Peyer's patch (tissue), 4 donors: ENCODE data around the gene RNF44. TPM values are rescaled to one million over a fixed set of nuclear protein-coding genes. Genes with fewer than 3 reads are reported as not detected.
"Not testable (repeated sequence)": the region's sequence is repeated elsewhere in the genome, so short reads cannot be mapped to it uniquely, and the experiment has no call there.

Experiments
- DNase-seq, 3 donors: peaks; one replicate each; pipeline ENCODE4 v3.0.0-alpha.2; 2017 to 2019
- H3K27ac ChIP-seq, 4 donors: fragments of 200-600 bp; sonication (generic); one replicate each; pipeline ENCODE4 v1.5.1; 2016 to 2019
- H3K27me3 ChIP-seq, 2 donors: fragments of 200-600 bp; sonication (generic); one replicate each; pipeline ENCODE4 v1.5.1; 2019
- H3K36me3 ChIP-seq, 3 donors: fragments of 200-600 bp; sonication (generic); one replicate each; pipeline ENCODE4 v1.5.1; 2016 to 2019
- H3K4me1 ChIP-seq, 4 donors: fragments of 200-600 bp; sonication (generic); one replicate each; pipeline ENCODE4 v1.5.1; 2016 to 2019
- H3K4me3 ChIP-seq, 4 donors: fragments of 200-600 bp; sonication (generic); 1 replicate in 3 of 4; 2 replicates in 1 of 4; pipeline ENCODE4 v1.5.1; 2016 to 2019; ENCODE audit warnings: mild to moderate bottlenecking in 1 of 4
- H3K9me3 ChIP-seq, 4 donors: fragments of 200-600 bp; sonication (generic); one replicate each; pipeline ENCODE4 v1.5.1; 2016 to 2019; ENCODE audit warnings: mild to moderate bottlenecking in 1 of 4
- POLR2A ChIP-seq, 2 donors: fragments of 450-650 bp; IDR thresholded peaks; one replicate each; pipeline ENCODE4 v1.5.1; 2017; ENCODE audit warnings: antibody characterized with exemption in 2 of 2, mild to moderate bottlenecking in 2 of 2, moderate library complexity in 2 of 2
- total RNA-seq, 4 donors: library from RNA; depleted of rRNA; stranded (reverse); fragments of >200 nt; gene quantifications; one replicate each; pipeline ENCODE4 v1.1.0, GENCODE V29; 2016
- TF ChIP-seq, protein P1 (sequence below), 6 experiments: fragments of 450-650 bp in 4 of 6; fragments of 200-600 bp in 2 of 6; sonication (generic) in 1 of 6; IDR thresholded peaks; one replicate each; pipeline ENCODE4 v1.5.1; 2017 to 2019; ENCODE audit warnings: antibody characterized with exemption in 6 of 6, mild to moderate bottlenecking in 3 of 6, moderate library complexity in 1 of 6

Gene RNF44
- total RNA-seq, 4 donors from 2014 or later: 46.4 to 114 (median 65.3) TPM

DNA sequence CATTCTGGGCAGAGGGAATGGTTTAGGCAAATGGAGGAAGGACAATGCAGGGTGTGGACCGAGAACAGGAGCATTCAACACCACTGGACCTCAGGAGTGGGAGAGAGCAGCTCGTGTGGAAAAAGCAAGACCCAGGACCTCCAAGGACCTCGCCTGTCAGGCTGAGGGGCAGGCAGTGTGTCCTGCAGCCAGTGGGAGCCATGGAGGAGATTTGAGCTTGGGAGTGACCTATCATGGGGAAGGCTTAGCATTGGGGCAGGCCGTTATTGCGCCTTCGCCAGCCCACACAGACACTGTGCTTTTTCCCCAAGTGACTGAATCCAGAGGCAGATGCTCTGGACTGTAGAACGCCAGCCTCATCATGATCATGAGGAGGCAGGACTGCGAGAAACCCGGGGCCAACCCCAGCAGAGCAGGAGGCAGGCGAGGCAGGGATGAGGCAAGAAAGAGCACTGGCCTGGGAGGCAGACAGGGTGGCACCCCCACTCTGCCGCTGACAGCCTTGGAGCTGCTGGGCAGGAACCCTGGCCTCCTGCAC, 15.2 kb upstream of the RNF44 start:
- peak overlapping the region in 2 of 4 donors; percentile 35 to 59 for H3K4me3 ChIP-seq
- H3K27me3 ChIP-seq: no peaks in the 10 kb centered on the region
- peak overlapping the region in 3 of 4 donors; percentile 57 to 93 (median 76) for H3K27ac ChIP-seq
- TF ChIP-seq, protein P1, sequence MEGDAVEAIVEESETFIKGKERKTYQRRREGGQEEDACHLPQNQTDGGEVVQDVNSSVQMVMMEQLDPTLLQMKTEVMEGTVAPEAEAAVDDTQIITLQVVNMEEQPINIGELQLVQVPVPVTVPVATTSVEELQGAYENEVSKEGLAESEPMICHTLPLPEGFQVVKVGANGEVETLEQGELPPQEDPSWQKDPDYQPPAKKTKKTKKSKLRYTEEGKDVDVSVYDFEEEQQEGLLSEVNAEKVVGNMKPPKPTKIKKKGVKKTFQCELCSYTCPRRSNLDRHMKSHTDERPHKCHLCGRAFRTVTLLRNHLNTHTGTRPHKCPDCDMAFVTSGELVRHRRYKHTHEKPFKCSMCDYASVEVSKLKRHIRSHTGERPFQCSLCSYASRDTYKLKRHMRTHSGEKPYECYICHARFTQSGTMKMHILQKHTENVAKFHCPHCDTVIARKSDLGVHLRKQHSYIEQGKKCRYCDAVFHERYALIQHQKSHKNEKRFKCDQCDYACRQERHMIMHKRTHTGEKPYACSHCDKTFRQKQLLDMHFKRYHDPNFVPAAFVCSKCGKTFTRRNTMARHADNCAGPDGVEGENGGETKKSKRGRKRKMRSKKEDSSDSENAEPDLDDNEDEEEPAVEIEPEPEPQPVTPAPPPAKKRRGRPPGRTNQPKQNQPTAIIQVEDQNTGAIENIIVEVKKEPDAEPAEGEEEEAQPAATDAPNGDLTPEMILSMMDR (IDR thresholded peaks at IDR 0.05): no peak
- TF ChIP-seq POLR2A (IDR thresholded peaks at IDR 0.05): no peak
- H3K4me1 ChIP-seq: peaks cover 0 to 15% (median 3%) of the 10 kb centered on the region in 4 donors
- H3K9me3 ChIP-seq: no peaks in the 10 kb centered on the region
- no peaks in the 10 kb centered on the region for H3K36me3 ChIP-seq
- peak in 1 of 3 donors; percentile 47 for DNase-seq

DNA sequence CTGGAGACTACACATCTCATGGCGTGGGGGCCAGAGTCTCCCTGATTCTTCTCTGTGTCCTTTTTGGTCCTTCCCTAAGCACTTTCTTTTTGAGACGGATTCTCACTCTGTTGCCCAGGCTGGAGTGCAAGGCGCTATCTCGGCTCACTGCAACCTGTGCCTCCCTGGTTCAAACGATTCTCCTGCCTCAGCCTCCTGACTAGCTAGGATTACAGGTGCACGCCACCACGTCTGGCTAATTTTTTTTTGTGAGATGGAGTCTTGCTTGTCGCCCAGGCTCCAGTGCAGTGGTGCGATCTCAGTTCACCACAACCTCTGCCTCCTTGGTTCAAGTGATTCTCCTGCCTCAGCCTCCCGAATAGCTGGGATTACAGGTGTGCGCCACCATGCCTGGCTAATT, 13.7 kb upstream of the RNF44 start:
- not testable (repeated sequence) for H3K36me3 ChIP-seq, DNase-seq, H3K9me3 ChIP-seq, H3K27me3 ChIP-seq
- Histone ChIP-seq H3K27ac (peak overlapping the region in 3 of 4 donors; percentile 68 to 95 (median 91)), H3K4me1 (peaks cover 0 to 28% (median 3%) of the 10 kb centered on the region in 4 donors), H3K4me3 (peak overlapping the region in 3 of 4 donors; percentile 18 to 62 (median 59))

DNA sequence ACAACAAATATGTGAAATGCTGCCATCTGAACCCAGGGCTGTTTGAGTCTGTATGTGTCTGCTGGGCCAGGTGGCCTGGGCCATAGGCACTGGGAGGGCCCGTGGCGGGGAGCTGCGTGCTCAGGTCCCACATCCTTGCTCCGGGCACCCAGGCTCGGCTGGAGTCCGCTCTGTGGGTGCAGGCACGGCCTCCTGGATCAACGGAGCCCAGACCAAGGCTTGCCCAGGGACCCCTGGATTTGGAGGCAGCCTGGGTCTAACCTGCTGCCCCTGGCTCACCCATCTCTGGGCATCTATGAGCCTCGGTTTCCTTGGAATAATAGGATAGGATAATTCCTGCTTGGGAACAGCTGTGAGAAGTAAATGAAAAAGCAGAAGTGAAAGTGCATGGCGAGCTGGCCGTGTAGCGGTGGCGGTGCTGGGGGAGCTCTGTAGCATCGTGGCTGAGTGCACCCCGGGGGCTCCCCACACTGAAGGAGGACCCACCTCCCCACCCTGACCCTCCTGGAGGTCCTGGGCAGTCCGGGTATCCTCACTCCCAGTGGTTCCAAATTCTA, 13.2 kb upstream of the RNF44 start:
- H3K27ac ChIP-seq: peak overlapping the region in 3 of 4 donors; percentile 68 to 95 (median 91)
- H3K4me3 ChIP-seq: peak overlapping the region; percentile 12 to 62 (median 38)
- DNase-seq: peak in 1 of 3 donors; percentile 45

DNA sequence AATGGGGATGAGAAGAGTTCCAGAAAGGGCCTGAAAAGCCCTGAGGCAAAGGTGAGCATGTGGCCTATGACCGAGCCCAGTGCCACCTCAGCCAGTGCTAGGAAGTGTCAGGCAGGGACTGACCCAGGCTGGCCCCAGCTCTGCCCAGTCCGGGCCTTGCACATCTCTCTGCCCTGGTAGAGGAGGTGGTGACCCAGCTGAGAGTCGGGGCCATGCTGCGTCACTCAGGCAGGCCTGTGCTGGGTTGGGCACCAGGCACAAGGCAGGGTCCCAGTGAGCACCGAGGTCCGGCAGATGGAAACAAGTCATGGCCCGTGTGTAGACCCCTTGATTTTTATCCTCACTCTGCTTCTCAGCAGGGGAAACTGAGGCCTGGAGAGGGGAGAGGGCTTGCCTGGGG, 12.7 kb upstream of the RNF44 start:
- H3K4me1 ChIP-seq: peaks cover 0 to 28% (median 3%) of the 10 kb centered on the region in 4 donors
- H3K4me3 ChIP-seq: peak overlapping the region in 3 of 4 donors; percentile 18 to 62 (median 59)
- TF ChIP-seq, protein P1 (IDR thresholded peaks at IDR 0.05): no peak
- peak in 1 of 2 donors; percentile 51 for TF ChIP-seq POLR2A (IDR thresholded peaks at IDR 0.05)
- DNase-seq: no peak
- H3K27ac ChIP-seq: peak overlapping the region in 3 of 4 donors; percentile 68 to 95 (median 91)
- no peaks in the 10 kb centered on the region for H3K9me3 ChIP-seq
- H3K27me3 ChIP-seq: no peaks in the 10 kb centered on the region
- H3K36me3 ChIP-seq: no peaks in the 10 kb centered on the region

More for the DNA sequence above, 13.2 kb upstream of the RNF44 start:
- Histone ChIP-seq H3K4me1 (peaks cover 0 to 28% (median 3%) of the 10 kb centered on the region in 4 donors), H3K36me3 (no peaks in the 10 kb centered on the region), H3K9me3 (no peaks in the 10 kb centered on the region), H3K27me3 (no peaks in the 10 kb centered on the region)
- no peak for TF ChIP-seq POLR2A (IDR thresholded peaks at IDR 0.05)
- TF ChIP-seq, protein P1 (IDR thresholded peaks at IDR 0.05): no peak

DNA sequence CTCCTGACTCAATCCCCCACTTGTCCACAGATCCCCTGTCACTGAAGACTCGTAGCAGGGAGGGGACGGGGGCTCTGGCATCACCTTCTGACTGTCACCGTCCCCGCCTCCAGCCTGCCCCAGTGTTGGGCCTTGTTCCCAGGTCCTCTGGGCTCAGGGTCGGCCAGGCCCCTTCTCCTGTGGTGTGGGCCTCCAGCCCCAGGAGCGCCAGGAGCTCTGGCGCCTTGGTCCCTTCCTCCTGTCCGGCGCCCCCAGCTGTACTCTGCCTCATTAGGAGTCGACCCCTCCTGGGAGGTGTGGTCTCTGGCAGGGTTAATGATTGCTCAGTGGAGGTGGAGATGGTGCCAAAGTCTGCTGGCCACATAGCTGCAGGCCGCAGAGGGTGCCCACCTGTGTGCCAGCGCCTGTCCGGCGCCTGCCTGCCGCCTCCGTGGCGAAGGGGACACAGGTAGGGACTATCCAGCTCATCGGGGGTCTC, 11.8 kb upstream of the RNF44 start, which contains the start of gene CDHR2:
TSS of gene CDHR2 (plus strand) at position 376 of the 478 bp plus-strand sequence. CDS start 16,011 bp downstream, outside the sequence.
- Histone ChIP-seq H3K36me3 (no peaks in the 10 kb centered on the region), H3K4me3 (peak within 1 kb of the TSS; percentile 12 to 62 (median 38)), H3K27me3 (no peaks in the 10 kb centered on the region), H3K27ac (peak within 1 kb of the TSS in 3 of 4 donors; percentile 68 to 95 (median 91)), H3K4me1 (peaks cover 0 to 28% (median 3%) of the 10 kb centered on the region in 4 donors), H3K9me3 (no peaks in the 10 kb centered on the region)
- peak in 2 of 3 donors; percentile 79 to 83 for DNase-seq
- TF ChIP-seq, protein P1 (IDR thresholded peaks at IDR 0.05): no peak
- TF ChIP-seq POLR2A (IDR thresholded peaks at IDR 0.05): peak; percentile 89 to 96

DNA sequence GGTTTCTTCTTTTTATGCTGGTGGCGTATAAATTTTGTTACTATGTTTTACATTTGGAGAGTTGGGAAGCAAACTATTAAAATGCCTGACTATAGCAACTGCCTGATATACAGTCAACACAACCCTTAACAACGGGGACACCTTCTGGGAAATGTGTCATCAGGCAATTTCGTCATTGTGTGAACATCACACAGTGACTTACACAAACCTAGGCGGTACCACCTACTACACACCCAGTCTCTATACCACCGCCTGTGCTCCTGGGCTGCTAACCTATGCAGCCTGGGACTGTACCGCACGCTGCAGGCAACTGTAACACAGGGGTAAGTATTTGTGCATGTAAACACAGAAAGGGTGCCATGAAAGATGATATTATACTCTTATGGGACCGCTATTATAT, 10.6 kb upstream of the RNF44 start:
- peak; percentile 97 to 99 for TF ChIP-seq POLR2A (IDR thresholded peaks at IDR 0.05)
- TF ChIP-seq, protein P1 (IDR thresholded peaks at IDR 0.05): no peak
- H3K27ac ChIP-seq: peak overlapping the region in 3 of 4 donors; percentile 91 to 95 (median 91)

More for the DNA sequence above, 10.6 kb upstream of the RNF44 start:
- H3K4me3 ChIP-seq: peak overlapping the region in 1 of 4 donors; percentile 6
- H3K9me3 ChIP-seq: no peaks in the 10 kb centered on the region
- DNase-seq: peak in 2 of 3 donors; percentile 83 to 87
- H3K4me1 ChIP-seq: peaks cover 0 to 28% (median 2%) of the 10 kb centered on the region in 4 donors
- no peaks in the 10 kb centered on the region for H3K36me3 ChIP-seq
- no peaks in the 10 kb centered on the region for H3K27me3 ChIP-seq
